ENCODE measurements around the gene HOXC6.
"Not testable (repeated sequence)": the region's sequence is repeated elsewhere in the genome, so short reads cannot be mapped to it uniquely, and the experiment has no call there.

The HOXC6 gene

GRCh38 chr12:54038871-54039414, 10.7 kb downstream of the HOXC6 start:
- no peak for DNase-seq (ENCODE audit: low read depth in 3 of 3, low spot score in 1 of 3)

- no peak for DNase-seq (ENCODE audit: low read depth in 3 of 3, low spot score in 1 of 3)
Measured at GRCh38 chr12:54039417-54040147, 11.3 kb downstream of the HOXC6 start.

- DNase-seq (ENCODE audit: low read depth in 3 of 3, low spot score in 1 of 3), result no peak
Measured at GRCh38 chr12:54040148-54040494, 11.9 kb downstream of the HOXC6 start.

- no peak for DNase-seq (ENCODE audit: low read depth in 3 of 3, low spot score in 1 of 3)
Measured at GRCh38 chr12:54040648-54041047, 12.4 kb downstream of the HOXC6 start.

- DNase-seq (ENCODE audit: low read depth in 3 of 3, low spot score in 1 of 3), result no peak
Measured at GRCh38 chr12:54041097-54041690, 13.0 kb downstream of the HOXC6 start.

- not testable (repeated sequence) for DNase-seq (ENCODE audit: low read depth in 3 of 3, low spot score in 1 of 3)
Measured at GRCh38 chr12:54042033-54042432, 13.8 kb downstream of the HOXC6 start.

- DNase-seq (ENCODE audit: low read depth in 3 of 3, low spot score in 1 of 3), result no peak
Measured at GRCh38 chr12:54042970-54043853, 15.0 kb downstream of the HOXC6 start.

GRCh38 chr12:54044425-54045103, 16.3 kb downstream of the HOXC6 start:
- no peak for DNase-seq (ENCODE audit: low read depth in 3 of 3, low spot score in 1 of 3)

- DNase-seq (ENCODE audit: low read depth in 3 of 3, low spot score in 1 of 3), result no peak
Measured at GRCh38 chr12:54045401-54045800, 17.2 kb downstream of the HOXC6 start.

GRCh38 chr12:54045868-54046521, 17.8 kb downstream of the HOXC6 start:
- no peak for DNase-seq (ENCODE audit: low read depth in 3 of 3, low spot score in 1 of 3)

- no peak for DNase-seq (ENCODE audit: low read depth in 3 of 3, low spot score in 1 of 3)
Measured at GRCh38 chr12:54046809-54047159, 18.5 kb downstream of the HOXC6 start.

GRCh38 chr12:54047160-54047963, 19.1 kb downstream of the HOXC6 start:
- DNase-seq (ENCODE audit: low read depth in 3 of 3, low spot score in 1 of 3), result no peak

- no peak for DNase-seq (ENCODE audit: low read depth in 3 of 3, low spot score in 1 of 3)
Measured at GRCh38 chr12:54047964-54048303, 19.7 kb downstream of the HOXC6 start.

- no peak for DNase-seq (ENCODE audit: low read depth in 3 of 3, low spot score in 1 of 3)
Measured at GRCh38 chr12:54048406-54049093, 20.3 kb downstream of the HOXC6 start.

GRCh38 chr12:54049108-54049507, 20.9 kb downstream of the HOXC6 start:
- no peak for DNase-seq (ENCODE audit: low read depth in 3 of 3, low spot score in 1 of 3)

- no peak for DNase-seq (ENCODE audit: low read depth in 3 of 3, low spot score in 1 of 3)
Measured at GRCh38 chr12:54050482-54050810, 22.2 kb downstream of the HOXC6 start.

- no peak for DNase-seq (ENCODE audit: low read depth in 3 of 3, low spot score in 1 of 3)
Measured at GRCh38 chr12:54051026-54051842, 23.0 kb downstream of the HOXC6 start.

GRCh38 chr12:54051874-54052437, 23.7 kb downstream of the HOXC6 start:
- DNase-seq (ENCODE audit: low read depth in 3 of 3, low spot score in 1 of 3), result no peak
